Body of pancreas (tissue), 4 donors: ENCODE data around the gene KIAA0040. TPM values are rescaled to one million over a fixed set of nuclear protein-coding genes. Genes with fewer than 3 reads are reported as not detected.

ENCODE experiments used
- ATAC-seq: fragments of 150-250 bp; one replicate; pipeline ENCODE4 v1.9.1; 2016
- DNase-seq, 4 donors: peaks; one replicate each; pipeline ENCODE4 v3.0.0-alpha.2; 2019
- H3K27ac ChIP-seq, 4 donors: fragments of 200-600 bp; sonication (generic); 1 replicate in 3 of 4; 2 replicates in 1 of 4; pipeline versions ENCODE4 v1.5.1 to v1.6.1; 2016 to 2019; ENCODE audit warnings: mild to moderate bottlenecking in 1 of 4, mixed read lengths in 1 of 4, moderate library complexity in 1 of 4
- H3K27me3 ChIP-seq, 2 donors: fragments of 200-600 bp; sonication (generic); one replicate each; pipeline ENCODE4 v1.6.0; 2016; ENCODE audit warnings: mild to moderate bottlenecking in 1 of 2
- H3K36me3 ChIP-seq, 2 donors: fragments of 200-600 bp; sonication (generic); replicated peaks in 1 of 2; 2 replicates each; pipeline ENCODE4 v1.5.1; 2016; ENCODE audit warnings: low read depth in 2 of 2; ENCODE audit not compliant: insufficient read depth in 1 of 2
- H3K4me1 ChIP-seq: fragments of 200-600 bp; sonication (generic); one replicate; pipeline ENCODE4 v1.6.0; 2016
- H3K4me3 ChIP-seq, 2 donors: fragments of 200-600 bp; sonication (generic); 1 replicate in 1 of 2; 2 replicates in 1 of 2; pipeline ENCODE4 v1.5.1; 2016 to 2019
- H3K9me3 ChIP-seq, 3 donors: fragments of 200-600 bp; sonication (generic); 1 replicate in 2 of 3; 2 replicates in 1 of 3; pipeline ENCODE4 v1.5.1; 2016
- CTCF ChIP-seq, 7 experiments: fragments of 450-650 bp in 4 of 7; fragments of 200-600 bp in 3 of 7; sonication (generic) in 3 of 7; IDR thresholded peaks; one replicate each; pipeline ENCODE4 v1.5.1; 2016 to 2019; ENCODE audit warnings: antibody characterized with exemption in 7 of 7
- POLR2A ChIP-seq, 3 donors: fragments of 450-650 bp; IDR thresholded peaks; one replicate each; pipeline ENCODE4 v1.6.1; 2016; ENCODE audit warnings: antibody characterized with exemption in 3 of 3, mild to moderate bottlenecking in 2 of 3
- WGBS, 2 donors: methylation state at CpG; one replicate each; pipeline ENCODE4 v1.1.5; 2017; 5-methylcytosine and 5-hydroxymethylcytosine counted together
- intact Hi-C: fragments of 100-400 bp; cut with DNase I; formaldehyde crosslinking; loops from one replicate; pipeline ENCODE4 v1.15.1; 2023
- total RNA-seq, 2 donors: library from RNA; depleted of rRNA; stranded (reverse); fragments of >200 nt; gene quantifications; one replicate each; pipeline ENCODE4 v1.1.0, GENCODE V29; 2016

The KIAA0040 gene
- 10 to 100 TPM; 10.1 to 29.7 TPM for total RNA-seq

GRCh38 chr1:175192630-175193526 lies at the start of gene KIAA0040:
KIAA0040 (minus strand) TSS chr1:175192776; CDS start chr1:175161013, 31,763 bp downstream.
- intact Hi-C loops, result no loop called here
- ATAC-seq (peak; percentile 92), DNase-seq (peak; percentile 88 to 94 (median 90))
- Histone ChIP-seq H3K36me3 (no peaks in the 10 kb centered on the region), H3K4me1 (peaks cover 40% of the 10 kb centered on the region), H3K4me3 (peak within 1 kb of the TSS; percentile 37 to 85), H3K27me3 (no peaks in the 10 kb centered on the region), H3K9me3 (no peaks in the 10 kb centered on the region), H3K27ac (peak within 1 kb of the TSS; percentile 88 to 99 (median 94))
- 2 to 5% methylated on average over 21 to 58 of the region's 62 CpGs for WGBS, 2 donors
- TF ChIP-seq CTCF (IDR thresholded peaks at IDR 0.05), result peak in 3 of 7 experiments; percentile 21 to 27 (median 26)
- TF ChIP-seq POLR2A (IDR thresholded peaks at IDR 0.05), result peak; percentile 63 to 90 (median 85)

GRCh38 chr1:175237389-175237788 lies 44.8 kb upstream of the KIAA0040 start:
- Histone ChIP-seq H3K27ac (no peak overlapping the region), H3K36me3 (no peaks in the 10 kb centered on the region), H3K4me3 (no peak overlapping the region), H3K27me3 (no peaks in the 10 kb centered on the region), H3K9me3 (no peaks in the 10 kb centered on the region), H3K4me1 (no peaks in the 10 kb centered on the region)
- 79 to 95% methylated on average over 1 of the region's 1 CpG for WGBS, 2 donors
- TF ChIP-seq CTCF (IDR thresholded peaks at IDR 0.05) (no peak), POLR2A (IDR thresholded peaks at IDR 0.05) (no peak)
- ATAC-seq, result no peak
- no peak for DNase-seq
- intact Hi-C loops, result no loop called here

GRCh38 chr1:175234639-175235038 lies 42.1 kb upstream of the KIAA0040 start:
- no peak for ATAC-seq
- DNase-seq, result no peak
- H3K4me3 ChIP-seq, result no peak overlapping the region
- H3K27me3 ChIP-seq, result no peaks in the 10 kb centered on the region
- H3K9me3 ChIP-seq, result no peaks in the 10 kb centered on the region
- intact Hi-C loops, result no loop called here
- no peaks in the 10 kb centered on the region for H3K36me3 ChIP-seq
- H3K27ac ChIP-seq, result no peak overlapping the region
- WGBS, 2 donors, result 70 to 83% methylated on average over 3 of the region's 3 CpGs
- no peaks in the 10 kb centered on the region for H3K4me1 ChIP-seq
- TF ChIP-seq POLR2A (IDR thresholded peaks at IDR 0.05), result no peak
- TF ChIP-seq CTCF (IDR thresholded peaks at IDR 0.05), result no peak

- Histone ChIP-seq H3K27me3 (no peaks in the 10 kb centered on the region), H3K36me3 (no peaks in the 10 kb centered on the region), H3K9me3 (no peaks in the 10 kb centered on the region), H3K4me1 (no peaks in the 10 kb centered on the region), H3K27ac (no peak overlapping the region), H3K4me3 (no peak overlapping the region)
- 15 to 26% methylated on average over 2 of the region's 2 CpGs for WGBS, 2 donors
- TF ChIP-seq POLR2A (IDR thresholded peaks at IDR 0.05), result no peak
- no peak for TF ChIP-seq CTCF (IDR thresholded peaks at IDR 0.05)
- DNase-seq (peak in 1 of 4 donors; percentile 20), ATAC-seq (peak; percentile 52)
- intact Hi-C loops, result no loop called here
Observed at GRCh38 chr1:175232335-175232734, 39.8 kb upstream of the KIAA0040 start.

- no peaks in the 10 kb centered on the region for H3K4me1 ChIP-seq
- no peak overlapping the region for H3K27ac ChIP-seq
- 0% methylated on average over 1 of the region's 1 CpG for WGBS, 2 donors
- no peaks in the 10 kb centered on the region for H3K9me3 ChIP-seq
- no peaks in the 10 kb centered on the region for H3K27me3 ChIP-seq
- intact Hi-C loops, result no loop called here
- DNase-seq (no peak), ATAC-seq (no peak)
- H3K4me3 ChIP-seq, result no peak overlapping the region
- no peaks in the 10 kb centered on the region for H3K36me3 ChIP-seq
- no peak for TF ChIP-seq CTCF (IDR thresholded peaks at IDR 0.05)
- TF ChIP-seq POLR2A (IDR thresholded peaks at IDR 0.05), result no peak
Observed at GRCh38 chr1:175225805-175226129, 33.2 kb upstream of the KIAA0040 start.
